HG03108 (cell line): ENCODE data around the gene ZNF724.
"Not testable (repeated sequence)": the region's sequence is repeated elsewhere in the genome, so short reads cannot be mapped to it uniquely, and the experiment has no call there.

Experiments used
- ATAC-seq: cut with Tn5 transposase; IDR thresholded peaks from one replicate; pipeline ENCODE4 v1.9.1; 2021; ENCODE audit warnings: moderate library complexity; ENCODE audit not compliant: unreplicated experiment

ZNF724 gene

GRCh38 chr19:23253256-23253655 lies 3.1 kb upstream of the ZNF724 start:
- ATAC-seq = not testable (repeated sequence)

- no peak for ATAC-seq
Observed at GRCh38 chr19:23241419-23241818, 8.8 kb downstream of the ZNF724 start.

DNA sequence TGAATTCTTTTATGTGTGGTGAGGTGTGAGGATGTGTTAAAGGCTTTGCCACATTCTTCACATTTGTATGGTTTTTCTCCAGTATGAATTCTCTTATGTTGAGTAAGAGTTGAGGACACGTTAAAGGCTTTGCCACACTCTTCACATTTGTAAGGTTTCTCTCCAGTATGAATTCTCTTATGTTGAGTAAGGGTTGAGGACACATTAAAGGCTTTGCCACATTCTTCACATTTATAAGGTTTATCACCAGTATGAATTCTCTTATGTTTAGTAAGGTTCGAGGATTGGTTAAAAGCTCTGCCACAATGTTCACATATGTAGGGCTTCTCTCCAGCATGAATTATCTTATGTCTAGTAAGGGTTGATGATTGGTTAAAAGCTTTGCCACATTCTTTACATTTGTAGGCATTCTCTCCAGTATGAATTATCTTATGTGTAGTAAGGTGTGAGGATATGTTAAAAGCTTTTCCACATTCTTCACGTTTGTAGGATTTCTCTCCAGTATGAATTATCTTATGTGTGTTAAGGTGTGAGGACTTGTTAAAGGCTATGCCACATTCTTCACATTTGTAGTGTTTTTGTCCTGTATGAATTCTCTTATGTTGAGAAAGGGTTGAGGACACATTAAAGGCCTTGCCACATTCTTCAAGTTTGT lies 27.1 kb downstream of the ZNF724 start:
- ATAC-seq = no peak

DNA sequence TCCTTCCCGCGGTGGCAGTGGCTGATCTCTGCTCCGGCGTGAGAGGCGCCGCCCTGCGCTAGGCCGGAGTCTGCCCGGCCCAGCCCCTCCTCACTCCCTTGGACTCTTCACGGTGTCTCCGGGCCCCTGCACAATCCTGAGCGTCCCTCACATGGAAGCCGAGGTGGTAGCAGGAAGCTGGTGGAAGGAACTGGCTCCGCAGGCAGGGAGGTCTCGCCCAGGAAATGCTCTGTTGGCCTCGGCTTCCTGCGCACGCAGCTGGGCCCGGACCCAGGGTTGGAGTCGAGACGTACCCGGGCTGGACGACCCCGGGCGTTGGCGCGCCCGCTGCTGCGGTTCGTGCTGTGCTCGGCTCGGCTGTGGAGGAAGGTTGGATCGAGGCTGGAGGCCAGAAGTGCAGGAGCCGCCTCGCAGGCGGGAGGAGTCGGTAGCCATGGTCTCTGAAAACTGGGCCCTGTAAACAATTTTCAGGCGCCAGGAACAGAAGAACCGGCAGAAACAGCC lies 46.3 kb downstream of the ZNF724 start:
- ATAC-seq = no peak

GRCh38 chr19:23190341-23190740 lies 59.9 kb downstream of the ZNF724 start:
- ATAC-seq = no peak

DNA sequence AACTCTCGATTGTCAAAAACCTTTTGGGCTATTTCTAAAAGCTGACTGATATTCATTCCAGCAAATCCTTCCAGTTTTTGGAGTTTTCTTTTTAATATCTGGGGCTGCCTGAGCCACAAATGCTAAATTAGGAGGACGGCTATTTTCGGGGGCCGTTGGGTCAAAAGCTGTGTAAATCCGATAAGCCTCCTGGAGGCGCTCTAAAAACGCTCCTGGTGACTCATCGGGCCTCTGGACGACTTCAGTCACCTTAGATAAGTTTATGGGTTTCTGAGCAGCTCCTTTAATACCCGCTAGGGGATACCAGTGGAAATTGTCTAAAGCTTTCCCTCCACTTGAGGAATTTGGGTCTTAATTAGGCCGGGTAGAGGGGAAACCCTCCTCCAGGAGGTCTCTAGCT lies 66.9 kb downstream of the ZNF724 start:
- no peak for ATAC-seq
